HFF-Myc (cell line): ENCODE results near the gene PIBF1.
"Not testable (repeated sequence)": the region's sequence is repeated elsewhere in the genome, so short reads cannot be mapped to it uniquely, and the experiment has no call there.

ENCODE experiments used
- DNase-seq: peaks from one replicate; pipeline ENCODE4 v3.0.0-alpha.2; 2011; ENCODE audit warnings: low read depth; ENCODE audit errors: extremely low read depth
- H3K4me3 ChIP-seq: replicated peaks from 2 replicates; pipeline ENCODE4 v1.5.1; 2011; ENCODE audit warnings: low read depth, mild to moderate bottlenecking, control low read depth, low read length
- CTCF ChIP-seq: IDR thresholded peaks from 2 replicates; pipeline ENCODE4 v1.5.1; 2012; ENCODE audit warnings: mild to moderate bottlenecking, low read depth, low read length, control low read depth; ENCODE audit errors: missing control alignments

PIBF1 gene

GRCh38 chr13:72754111-72754510 lies 27.8 kb upstream of the PIBF1 start:
- DNase-seq, result no peak
- H3K4me3 ChIP-seq, result no peak overlapping the region
- TF ChIP-seq CTCF, result no peak

GRCh38 chr13:72757792-72758535 lies 24.0 kb upstream of the PIBF1 start:
- DNase-seq, result no peak
- no peak overlapping the region for H3K4me3 ChIP-seq
- TF ChIP-seq CTCF, result no peak

GRCh38 chr13:72760189-72760588 lies 21.7 kb upstream of the PIBF1 start:
- no peak for TF ChIP-seq CTCF
- DNase-seq, result no peak
- H3K4me3 ChIP-seq, result no peak overlapping the region

GRCh38 chr13:72763411-72763810 lies 18.5 kb upstream of the PIBF1 start:
- no peak for DNase-seq
- no peak overlapping the region for H3K4me3 ChIP-seq
- no peak for TF ChIP-seq CTCF

GRCh38 chr13:72774019-72774418 lies 7.9 kb upstream of the PIBF1 start:
- no peak for DNase-seq
- no peak overlapping the region for H3K4me3 ChIP-seq
- no peak for TF ChIP-seq CTCF

- peak overlapping the region; percentile 79 for H3K4me3 ChIP-seq
- DNase-seq, result no peak
- TF ChIP-seq CTCF, result no peak
These were observed 784 bp downstream of the PIBF1 start for GRCh38 chr13:72782717-72783116.

GRCh38 chr13:72784679-72785078 lies 2.7 kb downstream of the PIBF1 start:
- not testable (repeated sequence) for H3K4me3 ChIP-seq, DNase-seq
